GM18511 (cell line): ENCODE measurements around the gene KRTAP6-3.

Source experiments
- ATAC-seq: cut with Tn5 transposase; IDR thresholded peaks from one replicate; pipeline ENCODE4 v1.9.1; 2021; ENCODE audit warnings: mild to moderate bottlenecking, moderate library complexity; ENCODE audit not compliant: unreplicated experiment

Gene KRTAP6-3

GRCh38 chr21:30592140-30592539, at the start of gene KRTAP6-3:
Gene KRTAP6-3 (plus strand): TSS chr21:30592440. CDS start chr21:30592446, 6 bp downstream.
- no peak for ATAC-seq

DNA sequence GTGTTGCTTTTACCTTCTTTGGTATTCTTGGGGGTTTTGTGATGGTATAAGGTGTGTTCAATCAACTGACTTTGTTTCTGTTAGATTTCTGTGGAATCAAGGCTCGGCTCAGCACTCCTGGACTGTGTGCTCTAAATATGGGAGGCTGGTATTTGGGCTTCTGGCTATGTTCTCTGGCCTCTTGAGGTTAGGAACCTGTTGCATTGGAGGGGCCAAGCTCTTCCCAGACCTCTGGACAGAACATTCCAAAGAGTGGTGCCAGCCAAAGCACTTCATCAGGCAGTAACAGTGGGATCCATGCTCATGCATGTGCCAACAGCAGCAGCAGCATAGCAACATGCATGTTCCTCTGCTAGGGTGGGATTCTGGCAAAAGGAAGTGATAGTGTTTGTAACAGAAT, 39.5 kb upstream of the KRTAP6-3 start:
- no peak for ATAC-seq

GRCh38 chr21:30555095-30555494, 37.1 kb upstream of the KRTAP6-3 start:
- no peak for ATAC-seq

- ATAC-seq: no peak
These were observed 30.9 kb upstream of the KRTAP6-3 start, which contains the start of gene KRTAP19-7 for GRCh38 chr21:30561264-30561895. Gene KRTAP19-7 (minus strand): TSS chr21:30561314. CDS start chr21:30561289, 25 bp downstream.

DNA sequence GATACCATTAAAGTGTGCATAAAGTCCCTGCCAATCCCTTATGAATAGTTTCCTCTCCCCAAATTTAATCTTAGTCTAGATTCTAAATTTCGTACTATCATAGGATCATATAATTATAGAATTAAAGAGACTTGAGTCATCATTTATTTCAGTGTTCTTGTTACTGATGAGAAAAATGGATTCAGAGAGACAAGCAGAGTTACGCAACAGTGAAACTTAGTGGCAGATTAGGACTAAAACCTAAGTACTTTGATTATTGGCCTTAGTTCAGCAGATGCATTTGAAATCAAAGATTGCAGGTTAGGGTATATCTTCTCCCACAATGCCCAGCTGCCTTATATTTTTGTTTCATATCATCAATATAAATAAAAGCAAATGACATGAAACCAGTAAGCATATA, 30.3 kb upstream of the KRTAP6-3 start:
- ATAC-seq: no peak

DNA sequence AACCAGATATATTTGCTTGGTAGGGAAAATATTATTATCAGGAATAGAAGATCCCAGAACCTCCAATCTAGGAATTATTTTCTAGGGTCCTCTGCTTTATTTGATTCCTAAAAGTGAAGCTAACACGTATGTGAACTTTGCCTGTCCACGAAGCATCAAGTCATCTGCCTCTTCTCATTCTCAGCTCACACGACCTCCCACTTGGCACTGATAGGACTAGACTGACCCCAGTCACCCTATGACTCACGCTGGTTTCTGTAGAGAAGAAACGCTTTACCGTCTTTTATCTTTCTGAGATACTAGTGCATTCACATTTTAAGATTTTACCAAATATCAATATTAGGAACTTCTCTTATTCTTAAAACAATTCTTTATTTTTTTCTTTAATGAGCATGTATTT, 29.2 kb upstream of the KRTAP6-3 start:
- no peak for ATAC-seq

GRCh38 chr21:30563630-30564029, 28.6 kb upstream of the KRTAP6-3 start:
- ATAC-seq: no peak

GRCh38 chr21:30567617-30568016, 24.6 kb upstream of the KRTAP6-3 start:
- ATAC-seq: no peak

DNA sequence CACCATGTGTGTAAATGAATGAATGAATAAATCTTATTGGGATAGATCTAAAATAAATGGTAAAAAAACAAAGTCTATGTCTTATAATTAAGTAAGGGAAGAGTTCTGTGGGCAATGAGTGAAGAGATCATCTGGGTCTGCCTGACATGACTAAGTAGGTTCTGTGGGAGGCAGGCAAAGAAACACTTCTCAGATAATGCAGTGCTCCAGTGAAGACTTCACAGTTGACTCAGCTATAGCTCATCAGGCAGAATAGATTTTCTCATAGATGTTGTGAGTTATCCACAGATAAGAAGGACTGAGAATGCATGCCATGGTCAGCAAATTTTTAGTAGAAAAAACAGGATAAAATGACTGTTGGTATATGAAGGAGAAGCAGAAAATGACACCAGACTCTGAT, 14.5 kb upstream of the KRTAP6-3 start:
- ATAC-seq: no peak

- no peak for ATAC-seq
These were observed 12.9 kb upstream of the KRTAP6-3 start for GRCh38 chr21:30579346-30579745.

- no peak for ATAC-seq
These were observed 12.1 kb upstream of the KRTAP6-3 start for GRCh38 chr21:30580132-30580531.

DNA sequence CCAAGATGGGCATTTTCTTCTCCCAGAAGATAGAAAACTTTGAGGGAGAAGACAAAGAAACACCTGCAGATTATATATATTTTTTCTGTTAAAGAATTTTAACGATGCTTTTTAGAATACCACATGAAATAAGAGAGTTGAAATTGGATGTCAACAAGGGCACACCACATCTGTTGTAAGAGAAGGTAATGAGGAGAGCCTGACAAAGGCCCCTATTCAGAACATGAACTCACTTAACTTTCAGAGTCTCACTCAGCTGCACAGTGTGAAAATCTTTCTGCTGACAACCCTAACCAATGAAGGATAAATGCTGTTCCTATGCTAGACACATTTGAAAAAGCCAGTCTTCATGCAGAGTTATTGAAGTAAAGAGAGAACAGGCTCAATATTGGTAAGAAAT, 9.4 kb upstream of the KRTAP6-3 start:
- no peak for ATAC-seq

- ATAC-seq: no peak
These were observed 1.9 kb upstream of the KRTAP6-3 start, which contains the start of gene KRTAP22-2 for GRCh38 chr21:30590297-30590696. Gene KRTAP22-2 (minus strand): TSS chr21:30590397.

- no peak for ATAC-seq
These were observed 6.6 kb downstream of the KRTAP6-3 start, which contains the start of gene KRTAP6-2 for GRCh38 chr21:30598802-30599201. Gene KRTAP6-2 (minus strand): TSS chr21:30598902. CDS start chr21:30598874, 28 bp downstream.

- ATAC-seq: no peak
These were observed 8.5 kb downstream of the KRTAP6-3 start, which contains the start of gene KRTAP22-1 for GRCh38 chr21:30600787-30601186. Gene KRTAP22-1 (plus strand): TSS chr21:30601087.

- ATAC-seq: no peak
These were observed 13.7 kb downstream of the KRTAP6-3 start for GRCh38 chr21:30605968-30606367.

- no peak for ATAC-seq
These were observed 19.9 kb downstream of the KRTAP6-3 start for GRCh38 chr21:30612132-30612531.

- no peak for ATAC-seq
These were observed 21.6 kb downstream of the KRTAP6-3 start, which contains the start of gene KRTAP6-1 for GRCh38 chr21:30613836-30614235. Gene KRTAP6-1 (minus strand): TSS chr21:30613930. CDS start chr21:30613904, 26 bp downstream.

GRCh38 chr21:30615199-30615598, 23.0 kb downstream of the KRTAP6-3 start:
- ATAC-seq: no peak

- no peak for ATAC-seq
These were observed 23.9 kb downstream of the KRTAP6-3 start, which contains the start of gene KRTAP20-1 for GRCh38 chr21:30616125-30616524. Gene KRTAP20-1 (plus strand): TSS chr21:30616425. CDS start chr21:30616455, 30 bp downstream.

- no peak for ATAC-seq
These were observed 27.8 kb downstream of the KRTAP6-3 start for GRCh38 chr21:30620080-30620479.

- no peak for ATAC-seq
These were observed 28.3 kb downstream of the KRTAP6-3 start, which contains the start of gene KRTAP20-4 for GRCh38 chr21:30620522-30620921. Gene KRTAP20-4 (plus strand): TSS chr21:30620627.
